HepG2 (cell line): ENCODE measurements around the gene PTPRM. TPM values are rescaled to one million over a fixed set of nuclear protein-coding genes. Genes with fewer than 3 reads are reported as not detected.

ENCODE experiments used
- ATAC-seq: fragments of 200-7000 bp; cut with Tn5 transposase; 3 replicates; pipeline ENCODE4 v1.9.1; 2020; ENCODE audit warnings: mild to moderate bottlenecking, moderate library complexity
- BruUV-seq: library from RNA; stranded (reverse); fragments of 400-500 nt; replicated peaks from 2 replicates; lab custom pipeline; 2021; lab: Mats Ljungman, UMichigan
- CTCF ChIA-PET: fragments of 300-600 bp; formaldehyde crosslinking; extraction: SDS; loops from one replicate; lab custom pipeline; 2021; ENCODE audit warnings: low total read pairs, inconsistent platforms, low intra/inter-chr PET ratio; lab: Yijun Ruan, JAX
- POLR2A ChIA-PET: fragments of 350-600 bp; sonication (Branson Sonifier 250); formaldehyde crosslinking; loops from one replicate; lab custom pipeline; 2020; ENCODE audit warnings: antibody characterized with exemption, inconsistent platforms; lab: Yijun Ruan, JAX
- DNase-seq: peaks from one replicate; pipeline ENCODE4 v3.0.0-alpha.2; 2015; ENCODE audit warnings: low spot score
- FAIRE-seq: peaks from 3 replicates; lab custom pipeline; 2011; peaks lifted over from hg19 to GRCh38; lab: Jason Lieb, UNC
- H2AFZ ChIP-seq: one replicate; pipeline ENCODE4 v1.6.1; 2011; ENCODE audit warnings: low read length, inconsistent platforms
- H3K27ac ChIP-seq: fragments of 300-600 bp; 3 replicates; pipeline ENCODE4 v1.8.0; 2011; ENCODE audit warnings: mixed run types, mild to moderate bottlenecking, mixed read lengths, low read length, inconsistent platforms; ENCODE audit not compliant: insufficient read depth; ENCODE audit errors: extremely low read length
- H3K27me3 ChIP-seq, 2 experiments: fragments of 200-600 bp in 1 of 2; 2 replicates in 1 of 2; 3 replicates in 1 of 2; pipeline versions ENCODE4 v1.6.0 to v1.8.0; 2011; ENCODE audit warnings: low read length in 2 of 2, mild to moderate bottlenecking in 2 of 2, moderate library complexity in 2 of 2, inconsistent platforms in 1 of 2; ENCODE audit not compliant: insufficient read depth in 2 of 2, control insufficient read depth in 1 of 2
- H3K36me3 ChIP-seq, 2 experiments: fragments of 200-600 bp in 1 of 2; replicated peaks in 1 of 2; 2 replicates in 1 of 2; 3 replicates in 1 of 2; pipeline versions ENCODE4 v1.5.1 to v1.8.0; 2011; ENCODE audit warnings: low read length in 2 of 2, inconsistent platforms in 1 of 2; ENCODE audit not compliant: insufficient read depth in 2 of 2, control insufficient read depth in 1 of 2
- H3K4me1 ChIP-seq: 2 replicates; pipeline ENCODE4 v1.5.1; 2012; ENCODE audit warnings: low read length, inconsistent platforms; ENCODE audit not compliant: insufficient read depth
- H3K4me2 ChIP-seq: 2 replicates; pipeline ENCODE4 v1.6.0; 2011; ENCODE audit warnings: low read depth, low read length, inconsistent platforms
- H3K4me3 ChIP-seq, 3 experiments: fragments of 200-600 bp in 1 of 3; sonication (generic), shearing (Covaris generic) in 1 of 3; replicated peaks in 1 of 3; 2 replicates each; pipeline ENCODE4 v1.5.1; 2011 to 2016; ENCODE audit warnings: low read length in 3 of 3, inconsistent platforms in 2 of 3, low read depth in 2 of 3, mild to moderate bottlenecking in 2 of 3, control low read depth in 1 of 3, mixed read lengths in 1 of 3; ENCODE audit not compliant: insufficient read depth in 1 of 3
- H3K79me2 ChIP-seq: one replicate; pipeline ENCODE4 v1.6.1; 2011; ENCODE audit warnings: low read length, inconsistent platforms; ENCODE audit not compliant: insufficient read depth
- H3K9ac ChIP-seq: 2 replicates; pipeline ENCODE4 v1.6.0; 2011; ENCODE audit warnings: mild to moderate bottlenecking, low read depth, low read length, inconsistent platforms; ENCODE audit not compliant: insufficient read depth
- H3K9me3 ChIP-seq: 2 replicates; pipeline ENCODE4 v1.5.1; 2012; ENCODE audit warnings: mild to moderate bottlenecking, low read length
- H4K20me1 ChIP-seq: 2 replicates; pipeline ENCODE4 v1.6.0; 2011; ENCODE audit warnings: inconsistent platforms, mild to moderate bottlenecking, low read length, moderate library complexity; ENCODE audit not compliant: insufficient read depth
- LRRFIP1 ChIP-seq: sonication (generic); formaldehyde crosslinking; conservative IDR thresholded peaks from 2 replicates; pipeline ENCODE4 v1.4.0; 2020; ENCODE audit warnings: missing genetic modification reagents
- RBM39 ChIP-seq: fragments of 200-400 bp; formaldehyde crosslinking; IDR thresholded peaks from one replicate; pipeline ENCODE4 v1.6.1; 2018; ENCODE audit warnings: antibody characterized with exemption, mild to moderate bottlenecking, low read depth, low read length; ENCODE audit not compliant: poor library complexity, severe bottlenecking
- ZEB1 ChIP-seq: IDR thresholded peaks from 2 replicates; pipeline ENCODE4 v1.6.1; 2012; ENCODE audit warnings: mild to moderate bottlenecking, low read depth, inconsistent platforms; ENCODE audit not compliant: insufficient replicate concordance
- ZNF619 ChIP-seq: sonication (generic); formaldehyde crosslinking; IDR thresholded peaks from 2 replicates; pipeline ENCODE4 v1.4.0; 2020; ENCODE audit warnings: mild to moderate bottlenecking, missing genetic modification reagents
- WGBS: methylation state at CpG from one replicate; pipeline ENCODE4 v1.1.6; 2017; ENCODE audit warnings: low lambda C conversion rate; 5-methylcytosine and 5-hydroxymethylcytosine counted together
- in situ Hi-C: cut with HindIII; loops from 2 replicates; pipeline ENCODE4 v1.10.0; 2017; ENCODE audit warnings: low pct_unique_long_range_greater_than_20kb; ENCODE audit not compliant: extremely low pct_ligation_motif_present
- intact Hi-C: fragments of 100-400 bp; cut with micrococcal nuclease; formaldehyde crosslinking; loops from one replicate; pipeline ENCODE4 v1.10.0; 2022; ENCODE audit not compliant: unreplicated experiment
- polyA plus RNA-seq, 8 experiments: library from polyadenylated mRNA; depleted of rRNA in 3 of 8; stranded (reverse) in 7 of 8; unstranded in 1 of 8; fragments of >200 nt; fragmentation: Illumina TruSeq in 4 of 8; extraction: Trizol in 4 of 8; gene quantifications; 2 replicates each; pipeline versions ENCODE4 v1.2.1 to v1.2.3, GENCODE V29; 2011 to 2016; ENCODE audit warnings: low read depth in 4 of 8, missing spikeins in 1 of 8, mixed read lengths in 1 of 8; ENCODE audit not compliant: insufficient read depth in 1 of 8
- total RNA-seq, 5 experiments: library from RNA; depleted of rRNA; stranded (reverse); fragments of >200 nt; fragmentation: Illumina TruSeq; extraction: Trizol; gene quantifications; 2 replicates each; pipeline ENCODE4 v1.2.3, GENCODE V29; 2016; ENCODE audit warnings: low read depth in 1 of 5

Gene PTPRM
- total and polyA plus RNA-seq, 2 of the 13 experiments (the other 11 are each of a cell fraction or from before 2014, with no cell fraction given), result 12.6 to 108 TPM

GRCh38 chr18:7766817-7767216, 199.7 kb downstream of the PTPRM start:
- POLR2A ChIA-PET, result no interaction called here
- Histone ChIP-seq H3K27me3 (no peaks in the 10 kb centered on the region), H2AFZ (no peak overlapping the region), H4K20me1 (no peaks in the 10 kb centered on the region), H3K79me2 (peaks cover 6% of the 10 kb centered on the region), H3K36me3 (no peaks in the 10 kb centered on the region), H3K9ac (no peak overlapping the region), H3K4me1 (peaks cover 9% of the 10 kb centered on the region), H3K4me3 (no peak overlapping the region), H3K4me2 (no peak overlapping the region), H3K9me3 (no peaks in the 10 kb centered on the region), H3K27ac (no peak overlapping the region)
- FAIRE-seq (no peak), ATAC-seq (no peak), DNase-seq (no peak)
- no TSS peak for BruUV-seq
- 94% methylated on average over 1 of the region's 1 CpG for WGBS
- CTCF ChIA-PET, result no interaction called here
- in situ Hi-C loops, result no loop called here
- intact Hi-C loops, result no loop called here
- TF ChIP-seq ZNF619 (CRISPR knock-in tag), result no peak

- ChIA-PET POLR2A (no interaction called here), CTCF (no interaction called here)
- Histone ChIP-seq H3K4me3 (no peak overlapping the region), H3K27ac (no peak overlapping the region), H3K4me2 (no peak overlapping the region), H3K27me3 (no peaks in the 10 kb centered on the region), H3K4me1 (no peaks in the 10 kb centered on the region), H3K36me3 (no peaks in the 10 kb centered on the region; a peak in 2 of 5 replicates), H2AFZ (no peak overlapping the region), H3K9me3 (no peaks in the 10 kb centered on the region), H4K20me1 (no peaks in the 10 kb centered on the region), H3K9ac (no peak overlapping the region), H3K79me2 (no peaks in the 10 kb centered on the region)
- TF ChIP-seq ZEB1 (no peak), LRRFIP1 (CRISPR knock-in tag) (no peak), RBM39 (no peak)
- in situ Hi-C loops (no loop called here), intact Hi-C loops (no loop called here)
- WGBS, result 97% methylated on average over 4 of the region's 4 CpGs
- ATAC-seq (no peak), DNase-seq (no peak), FAIRE-seq (no peak)
- no TSS peak for BruUV-seq
Observed at GRCh38 chr18:7770908-7771307, 203.8 kb downstream of the PTPRM start.
